AG09309 (cell line): Measurements from ENCODE around the gene NR3C1.

Experiments
- DNase-seq: peaks from one replicate; pipeline ENCODE4 v3.0.0-alpha.2; 2010; ENCODE audit warnings: low read depth
- H3K4me3 ChIP-seq: 2 replicates; pipeline ENCODE4 v1.5.1; 2011; ENCODE audit warnings: mild to moderate bottlenecking, low read depth, low read length, moderate library complexity; ENCODE audit not compliant: control insufficient read depth
- CTCF ChIP-seq: IDR thresholded peaks from 2 replicates; pipeline ENCODE4 v1.5.1; 2011; ENCODE audit warnings: mild to moderate bottlenecking, low read depth, low read length, inconsistent platforms; ENCODE audit not compliant: insufficient read depth, control insufficient read depth; ENCODE audit errors: missing control alignments

Gene NR3C1

GRCh38 chr5:143427122-143427735, 23.7 kb upstream of the NR3C1 start:
- H3K4me3 ChIP-seq: no peak overlapping the region
- TF ChIP-seq CTCF: no peak
- DNase-seq: no peak

GRCh38 chr5:143426437-143426991, 23.0 kb upstream of the NR3C1 start:
- DNase-seq: no peak
- no peak for TF ChIP-seq CTCF
- no peak overlapping the region for H3K4me3 ChIP-seq

- TF ChIP-seq CTCF: no peak
- H3K4me3 ChIP-seq: no peak overlapping the region
- no peak for DNase-seq
These were observed 22.3 kb upstream of the NR3C1 start for GRCh38 chr5:143425835-143426234.

- DNase-seq: no peak
- no peak for TF ChIP-seq CTCF
- no peak overlapping the region for H3K4me3 ChIP-seq
These were observed 14.8 kb upstream of the NR3C1 start for GRCh38 chr5:143418140-143418866.

- H3K4me3 ChIP-seq: no peak overlapping the region
- no peak for TF ChIP-seq CTCF
- no peak for DNase-seq
These were observed 14.1 kb upstream of the NR3C1 start for GRCh38 chr5:143417503-143418139.

- DNase-seq: no peak
- no peak for TF ChIP-seq CTCF
- no peak overlapping the region for H3K4me3 ChIP-seq
These were observed 12.9 kb upstream of the NR3C1 start for GRCh38 chr5:143416411-143416810.
